Liver (tissue), 3 donors: ENCODE measurements around the gene COPS2.

Experiments used
- ATF3 ChIP-seq: IDR thresholded peaks from 2 replicates; pipeline ENCODE4 v1.6.1; 2016; ENCODE audit warnings: antibody characterized with exemption
- CTCF ChIP-seq: fragments of 150-350 bp; IDR thresholded peaks from 2 replicates; pipeline ENCODE4 v1.5.1; 2017; ENCODE audit warnings: improper control_type of control experiment, low read depth, low read length; ENCODE audit not compliant: missing input control
- EGR1 ChIP-seq, 2 donors: IDR thresholded peaks; 2 replicates each; pipeline ENCODE4 v1.6.1; 2016 to 2018; ENCODE audit warnings: antibody characterized with exemption in 2 of 2, low read depth in 2 of 2
- FOXA1 ChIP-seq: IDR thresholded peaks from 2 replicates; pipeline ENCODE4 v1.6.1; 2016; ENCODE audit warnings: antibody characterized with exemption
- JUND ChIP-seq, 2 donors: IDR thresholded peaks; 2 replicates each; pipeline ENCODE4 v1.6.1; 2016; ENCODE audit warnings: antibody characterized with exemption in 2 of 2
- MAX ChIP-seq: IDR thresholded peaks from 2 replicates; pipeline ENCODE4 v1.6.1; 2016; ENCODE audit warnings: antibody characterized with exemption
- RAD21 ChIP-seq, 2 donors: IDR thresholded peaks; 2 replicates each; pipeline ENCODE4 v1.6.1; 2016; ENCODE audit warnings: antibody characterized with exemption in 2 of 2, mild to moderate bottlenecking in 2 of 2
- REST ChIP-seq: IDR thresholded peaks from 2 replicates; pipeline ENCODE4 v1.6.1; 2016; ENCODE audit warnings: antibody characterized with exemption, mild to moderate bottlenecking
- RXRA ChIP-seq, 2 donors: IDR thresholded peaks; 2 replicates each; pipeline ENCODE4 v1.6.1; 2017 to 2018; ENCODE audit warnings: antibody characterized with exemption in 2 of 2, mild to moderate bottlenecking in 1 of 2
- TAF1 ChIP-seq: conservative IDR thresholded peaks from 2 replicates; pipeline ENCODE4 v1.6.1; 2016; ENCODE audit warnings: antibody characterized with exemption, mild to moderate bottlenecking
- YY1 ChIP-seq: IDR thresholded peaks from 2 replicates; pipeline ENCODE4 v1.6.1; 2016; ENCODE audit warnings: antibody characterized with exemption, mild to moderate bottlenecking
- donor health status: healthy.
- donor health status: healthy.

DNA sequence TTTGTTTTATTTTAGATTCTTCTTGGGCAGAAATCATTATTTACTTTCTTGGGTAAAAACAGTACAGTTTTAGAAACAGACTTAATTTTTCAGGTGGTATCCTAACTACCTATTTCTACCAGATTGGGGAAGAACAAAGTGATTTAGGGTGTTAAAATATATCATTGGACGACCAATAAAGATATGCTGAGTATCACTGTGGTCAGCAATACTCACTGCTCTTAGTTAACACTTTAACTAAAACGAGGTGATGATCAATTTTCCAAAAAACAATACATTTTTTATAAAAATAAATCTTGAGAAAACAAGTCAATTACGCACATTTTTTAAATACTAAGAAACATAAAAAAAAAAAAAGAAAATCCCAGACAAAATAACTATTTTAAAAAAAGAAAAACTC, 3.6 kb downstream of the COPS2 start:
- no peak for TF ChIP-seq CTCF
- no peak for TF ChIP-seq YY1
- TF ChIP-seq FOXA1, result no peak
- TF ChIP-seq MAX, result no peak
- TF ChIP-seq RAD21 (IDR thresholded peaks at IDR 0.05), result no peak
- no peak for TF ChIP-seq TAF1
- TF ChIP-seq REST, result no peak
- TF ChIP-seq ATF3, result no peak
- TF ChIP-seq EGR1 (IDR thresholded peaks at IDR 0.05; ENCODE audit: low read depth in 2 of 2), result no peak
- TF ChIP-seq JUND (IDR thresholded peaks at IDR 0.05), result no peak
- no peak for TF ChIP-seq RXRA (IDR thresholded peaks at IDR 0.05)
